IPS-20b (cell line): ENCODE measurements around the gene SLC39A3.

Experiments
- H3K27ac ChIP-seq: one replicate; pipeline ENCODE4 v1.5.1; 2013; ENCODE audit warnings: low read length
- H3K27me3 ChIP-seq: 2 replicates; pipeline ENCODE4 v1.6.1; 2013; ENCODE audit warnings: mild to moderate bottlenecking, low read length, inconsistent platforms; ENCODE audit not compliant: insufficient read depth
- H3K36me3 ChIP-seq: 2 replicates; pipeline ENCODE4 v1.6.1; 2013; ENCODE audit warnings: low read depth, mild to moderate bottlenecking, inconsistent platforms, low read length, moderate library complexity; ENCODE audit not compliant: insufficient read depth
- H3K4me1 ChIP-seq: 2 replicates; pipeline ENCODE4 v1.6.1; 2013; ENCODE audit warnings: mild to moderate bottlenecking, control low read depth, inconsistent platforms, low read length, moderate library complexity; ENCODE audit not compliant: insufficient read depth
- H3K4me3 ChIP-seq: 2 replicates; pipeline ENCODE4 v1.5.1; 2013; ENCODE audit warnings: mild to moderate bottlenecking, low read length, inconsistent platforms
- H3K9ac ChIP-seq: 2 replicates; pipeline ENCODE4 v1.6.1; 2013; ENCODE audit warnings: low read depth, mild to moderate bottlenecking, inconsistent platforms, low read length, moderate library complexity
- H3K9me3 ChIP-seq: 2 replicates; pipeline ENCODE4 v1.6.1; 2013; ENCODE audit warnings: mild to moderate bottlenecking, low read depth, low read length, inconsistent platforms; ENCODE audit not compliant: insufficient read depth

Gene SLC39A3

GRCh38 chr19:2756921-2757881 lies 17.4 kb upstream of the SLC39A3 start:
- Histone ChIP-seq H3K9ac (no peak overlapping the region), H3K9me3 (no peaks in the 10 kb centered on the region), H3K4me1 (no peaks in the 10 kb centered on the region), H3K4me3 (no peak overlapping the region), H3K27ac (no peak overlapping the region), H3K27me3 (no peaks in the 10 kb centered on the region), H3K36me3 (peaks cover 65% of the 10 kb centered on the region)

DNA sequence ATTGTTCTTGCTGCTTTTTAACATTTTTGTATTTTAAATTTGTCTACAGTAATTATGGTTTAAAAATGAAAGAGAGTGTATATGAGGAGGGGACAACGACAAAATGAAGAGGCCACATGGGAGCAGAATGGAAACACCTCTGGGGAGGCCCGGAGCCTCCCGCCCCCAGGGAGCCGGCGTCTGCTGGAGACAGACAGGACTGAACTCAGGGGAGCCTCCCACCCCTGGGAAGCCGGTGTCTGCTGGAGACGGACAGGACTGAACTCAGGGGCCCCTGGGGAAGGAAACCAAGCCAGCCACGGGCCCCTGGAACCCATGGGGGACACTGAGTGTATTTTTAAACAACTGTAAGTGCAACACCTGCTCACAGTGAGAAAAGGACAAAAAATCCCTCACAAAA lies 16.7 kb upstream of the SLC39A3 start:
- H3K9ac ChIP-seq: no peak overlapping the region
- no peaks in the 10 kb centered on the region for H3K27me3 ChIP-seq
- peaks cover 59% of the 10 kb centered on the region for H3K36me3 ChIP-seq
- no peak overlapping the region for H3K27ac ChIP-seq
- no peaks in the 10 kb centered on the region for H3K9me3 ChIP-seq
- H3K4me1 ChIP-seq: no peaks in the 10 kb centered on the region
- no peak overlapping the region for H3K4me3 ChIP-seq

DNA sequence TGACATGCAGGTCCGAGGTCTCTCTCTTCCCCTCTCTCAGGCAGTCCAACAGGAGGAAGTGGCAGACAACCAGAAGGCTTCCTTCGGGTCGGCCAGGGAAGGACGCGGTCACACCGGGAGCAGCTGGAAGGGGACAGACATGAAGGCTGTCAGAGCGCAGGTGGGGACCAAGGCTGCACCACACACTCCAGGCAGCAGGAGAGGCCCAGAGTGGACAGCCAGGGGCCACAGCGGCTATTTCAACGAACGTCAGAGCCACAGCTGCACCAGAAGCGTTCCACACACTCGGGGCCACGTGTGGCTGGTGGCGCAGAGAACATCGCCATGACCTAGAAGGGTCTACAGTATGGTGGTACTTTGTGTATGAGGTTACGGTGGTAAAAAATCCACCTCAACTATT lies 16.0 kb upstream of the SLC39A3 start:
- H3K9ac ChIP-seq: no peak overlapping the region
- no peaks in the 10 kb centered on the region for H3K4me1 ChIP-seq
- H3K36me3 ChIP-seq: peaks cover 53% of the 10 kb centered on the region
- H3K9me3 ChIP-seq: no peaks in the 10 kb centered on the region
- no peak overlapping the region for H3K27ac ChIP-seq
- no peaks in the 10 kb centered on the region for H3K27me3 ChIP-seq
- H3K4me3 ChIP-seq: no peak overlapping the region

DNA sequence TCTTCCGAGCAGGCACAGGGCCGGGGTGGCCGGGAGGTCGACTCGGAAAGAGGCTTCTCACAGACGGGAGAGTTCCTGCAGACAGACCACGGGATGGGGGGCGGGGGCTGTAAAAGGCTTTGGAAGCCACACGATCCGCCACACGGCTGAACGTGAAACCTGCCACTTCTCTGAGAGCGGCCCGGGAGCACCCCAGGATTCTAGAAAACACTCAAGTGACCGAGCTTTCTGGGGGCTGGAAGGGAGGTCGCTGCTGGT lies 15.6 kb upstream of the SLC39A3 start:
- Histone ChIP-seq H3K4me3 (no peak overlapping the region), H3K27me3 (no peaks in the 10 kb centered on the region), H3K4me1 (no peaks in the 10 kb centered on the region), H3K27ac (no peak overlapping the region), H3K9me3 (no peaks in the 10 kb centered on the region), H3K9ac (no peak overlapping the region), H3K36me3 (peaks cover 48% of the 10 kb centered on the region)

- H3K9ac ChIP-seq: no peak overlapping the region
- H3K4me3 ChIP-seq: no peak overlapping the region
- no peaks in the 10 kb centered on the region for H3K4me1 ChIP-seq
- no peaks in the 10 kb centered on the region for H3K9me3 ChIP-seq
- peaks cover 48% of the 10 kb centered on the region for H3K36me3 ChIP-seq
- H3K27ac ChIP-seq: no peak overlapping the region
- no peaks in the 10 kb centered on the region for H3K27me3 ChIP-seq
Measured at GRCh38 chr19:2754659-2755447, 15.0 kb upstream of the SLC39A3 start.

- no peak overlapping the region for H3K27ac ChIP-seq
- H3K36me3 ChIP-seq: peaks cover 29% of the 10 kb centered on the region
- H3K4me1 ChIP-seq: no peaks in the 10 kb centered on the region
- no peak overlapping the region for H3K9ac ChIP-seq
- H3K27me3 ChIP-seq: peaks cover 10% of the 10 kb centered on the region
- H3K9me3 ChIP-seq: no peaks in the 10 kb centered on the region
- no peak overlapping the region for H3K4me3 ChIP-seq
Measured at GRCh38 chr19:2751438-2751830, 11.6 kb upstream of the SLC39A3 start.

- Histone ChIP-seq H3K4me1 (no peaks in the 10 kb centered on the region), H3K36me3 (peaks cover 27% of the 10 kb centered on the region), H3K4me3 (no peak overlapping the region), H3K27me3 (peaks cover 13% of the 10 kb centered on the region), H3K9ac (no peak overlapping the region), H3K9me3 (no peaks in the 10 kb centered on the region), H3K27ac (no peak overlapping the region)
Measured at GRCh38 chr19:2750808-2751437, 11.1 kb upstream of the SLC39A3 start.

DNA sequence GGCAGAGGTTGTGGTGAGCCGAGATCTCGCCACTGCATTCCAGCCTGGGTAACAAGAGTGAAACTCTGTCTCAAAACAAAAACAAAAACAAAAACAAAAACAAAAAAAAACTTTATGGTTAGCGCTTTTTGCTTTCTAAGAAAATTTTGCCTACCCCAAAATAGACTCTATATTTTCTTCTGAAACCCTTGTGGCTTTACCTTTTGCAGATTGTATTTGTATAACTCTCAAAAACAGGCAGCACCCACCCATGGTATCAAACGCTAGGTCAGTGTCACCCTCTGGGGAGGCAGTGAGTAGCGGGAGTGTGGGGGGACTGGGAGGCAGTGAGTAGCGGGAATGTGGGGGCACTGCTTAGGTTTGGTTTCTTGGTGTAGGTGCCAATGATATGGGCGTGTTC lies 7.5 kb upstream of the SLC39A3 start:
- Histone ChIP-seq H3K9me3 (no peaks in the 10 kb centered on the region), H3K27me3 (peaks cover 28% of the 10 kb centered on the region), H3K4me1 (no peaks in the 10 kb centered on the region), H3K9ac (no peak overlapping the region), H3K27ac (no peak overlapping the region), H3K4me3 (no peak overlapping the region), H3K36me3 (no peaks in the 10 kb centered on the region)

DNA sequence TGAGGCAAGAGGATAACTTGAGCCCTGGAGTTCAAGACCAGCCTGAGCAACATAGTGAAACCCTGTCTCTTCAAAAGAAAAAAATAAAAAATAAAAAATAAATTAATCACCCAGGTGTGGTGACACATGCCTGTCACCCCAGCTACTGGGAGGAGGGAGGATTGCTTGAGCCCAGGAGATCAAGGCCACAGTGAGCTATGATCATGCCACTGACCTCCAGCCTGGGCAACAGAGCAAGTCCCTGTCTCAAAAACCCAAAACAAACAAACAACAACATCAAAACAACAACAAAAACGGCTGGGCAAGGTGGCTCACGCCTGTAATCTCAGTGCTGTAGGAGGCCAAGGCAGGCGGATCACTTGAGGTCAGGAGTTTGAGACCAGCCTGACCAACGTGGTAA lies 4.3 kb upstream of the SLC39A3 start:
- no peak overlapping the region for H3K9ac ChIP-seq
- no peaks in the 10 kb centered on the region for H3K9me3 ChIP-seq
- H3K36me3 ChIP-seq: no peaks in the 10 kb centered on the region
- no peaks in the 10 kb centered on the region for H3K4me1 ChIP-seq
- no peak overlapping the region for H3K27ac ChIP-seq
- H3K27me3 ChIP-seq: peaks cover 34% of the 10 kb centered on the region
- H3K4me3 ChIP-seq: no peak overlapping the region

DNA sequence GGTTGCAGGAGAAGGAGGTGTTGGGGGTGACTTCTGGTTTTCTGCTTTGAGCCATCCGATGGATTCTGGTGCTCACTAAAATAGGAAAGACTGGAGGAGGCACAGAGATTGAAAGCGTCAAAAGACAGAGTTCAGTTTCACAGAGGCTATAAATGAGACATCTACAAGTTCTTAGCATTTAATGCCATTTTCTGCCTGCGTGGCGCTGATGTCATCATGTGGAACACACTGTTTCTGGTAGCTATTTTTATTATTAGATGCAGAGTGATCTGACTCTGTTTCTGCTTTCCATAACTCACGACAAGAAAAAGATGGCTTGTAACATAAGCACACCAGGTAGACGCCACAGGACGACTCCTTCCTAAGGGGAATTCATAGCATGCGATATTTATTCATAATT lies 3.3 kb upstream of the SLC39A3 start:
- Histone ChIP-seq H3K36me3 (no peaks in the 10 kb centered on the region), H3K4me1 (no peaks in the 10 kb centered on the region), H3K4me3 (no peak overlapping the region), H3K9me3 (no peaks in the 10 kb centered on the region), H3K27me3 (peaks cover 25% of the 10 kb centered on the region), H3K27ac (no peak overlapping the region), H3K9ac (no peak overlapping the region)

DNA sequence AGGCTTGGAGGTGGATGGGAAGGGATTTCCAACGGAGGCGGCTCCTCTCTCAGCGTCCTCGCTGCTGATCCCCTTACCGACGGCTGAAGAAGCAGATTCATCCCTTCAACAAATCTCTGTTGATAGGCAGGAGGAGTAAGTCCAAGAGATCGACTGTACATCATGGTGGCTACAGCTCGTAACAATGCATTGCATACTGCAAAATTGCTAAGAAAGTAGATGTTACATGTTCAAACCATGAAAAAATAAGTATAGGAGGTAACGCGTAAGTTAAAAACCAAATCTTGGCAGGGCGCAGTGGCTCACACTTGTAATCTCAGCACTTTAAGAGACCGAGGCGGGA lies 468 bp upstream of the SLC39A3 start:
- Histone ChIP-seq H3K27ac (no peak overlapping the region), H3K9ac (no peak overlapping the region), H3K4me1 (no peaks in the 10 kb centered on the region), H3K27me3 (peaks cover 20% of the 10 kb centered on the region), H3K36me3 (peaks cover 17% of the 10 kb centered on the region), H3K4me3 (no peak overlapping the region), H3K9me3 (no peaks in the 10 kb centered on the region)
